ENCODE measurements around the gene EDC3.
A peak's percentile ranks its signal among the peaks of the same experiment; 100 is the strongest.
"Not testable (repeated sequence)": the region's sequence is repeated elsewhere in the genome, so short reads cannot be mapped to it uniquely, and the experiment has no call there.

EDC3 gene

DNA sequence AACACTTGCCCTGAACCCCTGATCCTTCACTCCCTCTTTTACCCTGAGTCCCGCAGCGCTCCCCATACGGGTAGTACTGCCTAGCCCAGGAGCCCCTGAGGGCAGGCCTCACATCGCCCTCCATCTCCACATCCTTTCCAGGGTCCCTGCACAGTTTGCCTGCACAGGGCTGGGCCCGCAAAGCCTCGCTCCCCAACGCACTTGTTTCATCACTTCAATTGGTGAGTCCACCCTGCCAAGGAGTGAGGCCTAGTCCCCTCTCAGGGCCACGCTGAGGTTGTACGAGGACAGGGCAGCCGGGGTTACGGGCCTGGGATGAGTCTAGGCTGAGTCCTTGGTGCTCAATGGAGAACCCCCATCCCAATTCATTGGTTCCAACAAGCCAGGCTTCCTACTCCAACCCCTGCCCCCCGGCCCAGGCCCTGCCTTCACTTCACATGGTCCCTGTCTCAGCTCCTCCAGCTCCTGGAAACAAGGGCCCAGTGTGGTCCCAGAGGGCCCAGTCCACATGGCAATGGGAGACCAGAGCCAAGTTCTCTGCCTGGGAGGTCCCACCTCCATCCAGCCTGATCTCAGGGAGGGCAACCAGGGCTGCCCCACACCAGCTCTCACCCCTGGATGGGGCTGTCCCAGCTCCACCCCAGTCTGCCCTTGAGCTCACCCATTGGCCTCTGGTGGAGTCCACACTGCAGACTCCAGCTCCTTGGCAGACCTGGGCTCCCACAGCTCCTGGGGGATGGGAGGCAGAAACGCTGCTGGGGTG is 92.6 kb downstream of the EDC3 start:
- Histone ChIP-seq H2BK15ac (replicated peaks; ENCODE audit: low read depth) (no peak overlapping the region), H3K79me2 (ENCODE audit: control insufficient read depth, insufficient read depth, low read length) (no peaks in the 10 kb centered on the region), H3K27me3 (ENCODE audit: insufficient read depth, low read length, poor library complexity) (no peaks in the 10 kb centered on the region), H4K8ac (ENCODE audit: low read depth, low read length) (no peak overlapping the region), H3K4me1 (ENCODE audit: control insufficient read depth, low read depth, low read length) (peaks cover 3% of the 10 kb centered on the region), H3K23ac (ENCODE audit: low read length) (no peak overlapping the region), H3K79me1 (ENCODE audit: low read length) (no peaks in the 10 kb centered on the region), H3K56ac (ENCODE audit: low read length) (no peak overlapping the region), H3K4me3 (ENCODE audit: low read length) (no peak overlapping the region), H3K4me2 (ENCODE audit: low read length) (no peak overlapping the region), H4K5ac (ENCODE audit: low read length) (no peak overlapping the region), H3K18ac (ENCODE audit: low read length) (no peak overlapping the region), H3K9ac (ENCODE audit: low read length) (no peak overlapping the region), H3K36me3 (ENCODE audit: control insufficient read depth, insufficient read depth, low read length) (no peaks in the 10 kb centered on the region), H2BK5ac (ENCODE audit: low read length) (no peak overlapping the region), H3K4ac (ENCODE audit: low read depth, low read length) (no peak overlapping the region), H2BK120ac (ENCODE audit: low read depth, low read length) (no peak overlapping the region), H2AK5ac (ENCODE audit: low read length) (no peak overlapping the region), H3K27ac (ENCODE audit: low read depth, low read length) (no peak overlapping the region)
- no CpG with 5 or more reads among the region's 13 CpGs for WGBS (ENCODE audit: extremely low coverage, insufficient coverage, low lambda C conversion rate)
- DNase-seq = no peak

DNA sequence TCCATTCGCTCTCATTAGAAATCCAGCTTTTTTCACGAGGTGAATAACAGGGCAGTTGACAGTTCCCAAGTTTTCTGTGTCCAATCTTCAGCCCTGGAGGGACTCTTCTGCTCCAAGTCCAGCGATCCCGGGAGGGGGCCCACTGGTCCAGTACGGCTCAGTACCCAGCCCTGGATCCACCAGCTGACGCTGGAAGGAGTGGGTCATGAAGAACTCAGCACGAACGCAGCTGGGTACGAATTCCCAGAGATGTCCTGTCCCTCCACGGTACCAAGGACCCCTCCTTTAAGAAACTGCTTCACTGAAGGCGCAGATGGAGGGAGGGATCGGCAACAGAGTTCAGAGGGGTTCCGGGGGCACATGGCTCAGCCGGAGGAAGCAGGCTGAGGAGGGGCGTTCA is 96.7 kb downstream of the EDC3 start:
- H4K8ac ChIP-seq (ENCODE audit: low read depth, low read length) = no peak overlapping the region
- H3K4me3 ChIP-seq (ENCODE audit: low read length) = no peak overlapping the region
- H3K56ac ChIP-seq (ENCODE audit: low read length) = no peak overlapping the region
- DNase-seq = no peak
- no peak overlapping the region for H3K9ac ChIP-seq (ENCODE audit: low read length)
- H3K36me3 ChIP-seq (ENCODE audit: control insufficient read depth, insufficient read depth, low read length) = peaks cover 2% of the 10 kb centered on the region
- H2BK120ac ChIP-seq (ENCODE audit: low read depth, low read length) = no peak overlapping the region
- H3K4me2 ChIP-seq (ENCODE audit: low read length) = no peak overlapping the region
- H3K4me1 ChIP-seq (ENCODE audit: control insufficient read depth, low read depth, low read length) = peaks cover 3% of the 10 kb centered on the region
- no peaks in the 10 kb centered on the region for H3K79me1 ChIP-seq (ENCODE audit: low read length)
- H3K4ac ChIP-seq (ENCODE audit: low read depth, low read length) = no peak overlapping the region
- H3K27ac ChIP-seq (ENCODE audit: low read depth, low read length) = no peak overlapping the region
- H3K23ac ChIP-seq (ENCODE audit: low read length) = no peak overlapping the region
- no peak overlapping the region for H3K18ac ChIP-seq (ENCODE audit: low read length)
- WGBS (ENCODE audit: extremely low coverage, insufficient coverage, low lambda C conversion rate) = no CpG with 5 or more reads among the region's 15 CpGs
- no peaks in the 10 kb centered on the region for H3K79me2 ChIP-seq (ENCODE audit: control insufficient read depth, insufficient read depth, low read length)
- H2BK15ac ChIP-seq (replicated peaks; ENCODE audit: low read depth) = no peak overlapping the region
- H3K27me3 ChIP-seq (ENCODE audit: insufficient read depth, low read length, poor library complexity) = no peaks in the 10 kb centered on the region
- H2AK5ac ChIP-seq (ENCODE audit: low read length) = no peak overlapping the region
- H4K5ac ChIP-seq (ENCODE audit: low read length) = no peak overlapping the region
- H2BK5ac ChIP-seq (ENCODE audit: low read length) = no peak overlapping the region

DNA sequence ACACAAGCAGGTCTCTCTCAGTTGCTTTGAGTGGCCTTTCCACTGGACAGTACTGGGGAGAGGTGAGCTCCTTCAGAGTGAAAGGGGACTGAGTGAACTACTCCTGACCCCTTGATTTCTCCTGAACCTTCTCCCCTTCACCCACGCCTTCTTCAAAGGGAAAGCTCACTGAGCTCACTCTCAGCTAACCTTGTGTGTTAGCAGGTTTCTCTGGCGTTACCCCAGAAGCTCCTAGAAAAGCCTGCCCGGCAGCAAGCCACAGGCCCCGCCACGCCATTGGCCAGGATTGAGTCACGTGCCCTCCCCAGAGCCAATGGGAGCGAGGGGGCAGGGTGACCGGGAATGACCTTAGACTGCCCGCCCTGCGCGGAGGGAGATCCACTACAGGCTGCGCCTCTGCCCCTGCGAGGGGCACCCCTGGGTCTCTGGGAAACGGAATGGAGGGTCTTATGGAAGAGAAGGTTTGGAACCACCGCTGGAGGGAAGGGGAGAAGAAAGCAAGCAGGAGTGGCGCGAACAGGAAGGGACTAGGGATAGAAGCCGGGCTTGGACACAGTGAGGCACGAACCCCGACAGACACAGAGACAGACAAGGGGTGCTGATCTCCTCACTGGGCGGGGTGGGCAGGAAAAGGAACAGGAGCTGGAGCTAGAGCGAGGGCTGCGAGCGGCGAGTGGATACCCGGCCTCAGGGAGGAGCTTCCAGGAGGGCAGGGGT is 97.5 kb downstream of the EDC3 start:
- Histone ChIP-seq H3K18ac (ENCODE audit: low read length) (no peak overlapping the region), H3K27me3 (ENCODE audit: insufficient read depth, low read length, poor library complexity) (no peaks in the 10 kb centered on the region), H3K56ac (ENCODE audit: low read length) (peak overlapping the region; percentile 83), H3K4me2 (ENCODE audit: low read length) (peak overlapping the region; percentile 57), H2BK15ac (replicated peaks; ENCODE audit: low read depth) (no peak overlapping the region), H3K79me1 (ENCODE audit: low read length) (no peaks in the 10 kb centered on the region), H3K4me1 (ENCODE audit: control insufficient read depth, low read depth, low read length) (peaks cover 3% of the 10 kb centered on the region), H3K27ac (ENCODE audit: low read depth, low read length) (no peak overlapping the region), H4K8ac (ENCODE audit: low read depth, low read length) (no peak overlapping the region), H3K4ac (ENCODE audit: low read depth, low read length) (no peak overlapping the region), H2AK5ac (ENCODE audit: low read length) (peak overlapping the region; percentile 45), H3K79me2 (ENCODE audit: control insufficient read depth, insufficient read depth, low read length) (no peaks in the 10 kb centered on the region), H2BK5ac (ENCODE audit: low read length) (peak overlapping the region; percentile 21), H3K23ac (ENCODE audit: low read length) (peak overlapping the region; percentile 15), H3K36me3 (ENCODE audit: control insufficient read depth, insufficient read depth, low read length) (peaks cover 2% of the 10 kb centered on the region), H3K4me3 (ENCODE audit: low read length) (no peak overlapping the region), H4K5ac (ENCODE audit: low read length) (no peak overlapping the region), H2BK120ac (ENCODE audit: low read depth, low read length) (no peak overlapping the region), H3K9ac (ENCODE audit: low read length) (peak overlapping the region; percentile 77)
- WGBS (ENCODE audit: extremely low coverage, insufficient coverage, low lambda C conversion rate) = no CpG with 5 or more reads among the region's 26 CpGs
- peak; percentile 86 for DNase-seq

DNA sequence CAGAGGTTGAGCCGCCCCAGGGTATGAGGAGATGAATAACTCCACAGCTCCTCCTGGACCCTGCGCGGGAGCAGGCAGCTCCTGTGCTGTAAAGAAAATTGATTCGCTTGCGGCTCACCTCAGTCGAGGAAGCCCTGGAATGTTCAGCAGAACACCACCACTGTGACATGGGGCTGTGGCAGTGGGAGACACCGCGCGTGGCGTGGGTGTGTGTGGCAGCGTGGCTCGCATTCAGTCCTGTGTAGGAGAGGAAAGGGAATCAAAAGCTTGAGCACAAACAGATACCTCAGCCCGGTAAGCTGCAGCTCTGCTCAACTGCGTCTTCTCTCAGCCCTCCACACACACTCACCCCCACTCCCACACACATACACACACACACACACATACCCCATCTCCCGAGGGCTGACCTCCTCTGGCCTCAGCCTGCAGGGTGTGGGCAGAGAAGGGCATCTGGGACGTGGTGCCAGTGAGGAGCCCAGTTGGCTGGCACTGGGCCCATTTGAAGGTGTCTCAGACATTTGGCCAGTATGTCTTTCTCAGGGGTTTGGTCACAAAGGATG is 98.6 kb downstream of the EDC3 start:
- not testable (repeated sequence) for H2AK5ac ChIP-seq (ENCODE audit: low read length); H3K36me3 ChIP-seq (ENCODE audit: control insufficient read depth, insufficient read depth, low read length); H3K4me1 ChIP-seq (ENCODE audit: control insufficient read depth, low read depth, low read length)

DNA sequence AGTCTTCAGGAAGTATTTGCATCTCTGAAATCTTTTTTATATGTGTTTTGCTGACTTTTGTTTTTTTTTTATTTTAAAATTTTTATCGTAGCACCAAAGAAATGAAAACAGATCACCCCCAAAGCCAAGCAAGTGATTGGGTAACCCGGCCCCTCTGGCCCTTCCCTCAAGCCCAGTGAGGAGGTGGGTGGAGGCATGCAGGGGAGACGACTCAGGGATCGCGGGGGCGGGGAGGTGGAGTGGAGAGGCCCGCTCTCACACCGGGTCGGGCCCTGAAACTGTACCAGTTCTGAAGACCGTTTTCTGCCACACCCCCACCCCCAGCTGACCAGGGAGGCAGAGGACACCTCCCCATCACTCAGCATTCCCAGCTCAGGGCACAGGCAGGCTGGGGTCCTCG is 99.1 kb downstream of the EDC3 start:
- not testable (repeated sequence) for H2AK5ac ChIP-seq (ENCODE audit: low read length)

More for the DNA sequence above, 98.6 kb downstream of the EDC3 start:
- H3K79me1 ChIP-seq (ENCODE audit: low read length); H3K9ac ChIP-seq (ENCODE audit: low read length); H2BK5ac ChIP-seq (ENCODE audit: low read length); H3K4me3 ChIP-seq (ENCODE audit: low read length); H3K4me2 ChIP-seq (ENCODE audit: low read length); H3K56ac ChIP-seq (ENCODE audit: low read length); H3K23ac ChIP-seq (ENCODE audit: low read length); H4K8ac ChIP-seq (ENCODE audit: low read depth, low read length); H3K18ac ChIP-seq (ENCODE audit: low read length); H2BK15ac ChIP-seq (replicated peaks; ENCODE audit: low read depth); H2BK120ac ChIP-seq (ENCODE audit: low read depth, low read length); H3K79me2 ChIP-seq (ENCODE audit: control insufficient read depth, insufficient read depth, low read length); DNase-seq; H3K27ac ChIP-seq (ENCODE audit: low read depth, low read length); H3K4ac ChIP-seq (ENCODE audit: low read depth, low read length); H3K27me3 ChIP-seq (ENCODE audit: insufficient read depth, low read length, poor library complexity); H4K5ac ChIP-seq (ENCODE audit: low read length): not testable (repeated sequence)
- WGBS (ENCODE audit: extremely low coverage, insufficient coverage, low lambda C conversion rate) = no CpG with 5 or more reads among the region's 16 CpGs

More for the DNA sequence above, 99.1 kb downstream of the EDC3 start:
- not testable (repeated sequence) for H3K27me3 ChIP-seq (ENCODE audit: insufficient read depth, low read length, poor library complexity); H4K8ac ChIP-seq (ENCODE audit: low read depth, low read length); H3K18ac ChIP-seq (ENCODE audit: low read length); H4K5ac ChIP-seq (ENCODE audit: low read length); H3K23ac ChIP-seq (ENCODE audit: low read length); H3K79me2 ChIP-seq (ENCODE audit: control insufficient read depth, insufficient read depth, low read length); H3K79me1 ChIP-seq (ENCODE audit: low read length); H3K4me3 ChIP-seq (ENCODE audit: low read length); H3K4me1 ChIP-seq (ENCODE audit: control insufficient read depth, low read depth, low read length); DNase-seq; H3K4me2 ChIP-seq (ENCODE audit: low read length); H2BK15ac ChIP-seq (replicated peaks; ENCODE audit: low read depth); H2BK5ac ChIP-seq (ENCODE audit: low read length); H3K4ac ChIP-seq (ENCODE audit: low read depth, low read length); H3K36me3 ChIP-seq (ENCODE audit: control insufficient read depth, insufficient read depth, low read length); H3K9ac ChIP-seq (ENCODE audit: low read length); H3K27ac ChIP-seq (ENCODE audit: low read depth, low read length); H2BK120ac ChIP-seq (ENCODE audit: low read depth, low read length); H3K56ac ChIP-seq (ENCODE audit: low read length)
- no CpG with 5 or more reads among the region's 11 CpGs for WGBS (ENCODE audit: extremely low coverage, insufficient coverage, low lambda C conversion rate)
